NCI-H446 treated with DMSO at 0.1 percent for 48 hours (cell line): ENCODE results near the gene CLNK.

Experiments
- DNase-seq: peaks from one replicate; lab custom pipeline; 2025; lab: John Stamatoyannopoulos, UW

The CLNK gene

DNA sequence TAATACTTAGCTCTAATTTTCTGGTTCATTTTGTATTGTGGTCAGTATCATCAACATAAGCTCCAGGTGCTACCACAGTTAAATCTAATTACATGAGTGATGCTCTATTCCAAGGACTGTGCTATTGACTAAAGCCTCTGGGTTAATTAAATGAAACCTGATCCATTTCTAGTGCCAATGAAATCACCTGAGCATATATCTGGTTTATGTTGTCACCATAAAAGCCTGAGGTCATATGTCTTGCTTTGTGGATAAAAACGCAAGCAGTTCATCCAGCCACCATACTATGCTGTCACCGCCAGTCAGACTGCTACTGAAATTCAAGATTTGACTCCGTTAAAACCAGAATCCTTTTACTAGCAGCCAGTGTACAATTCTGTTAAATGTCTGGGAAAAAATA, 163.1 kb downstream of the CLNK start:
- no peak for DNase-seq

- DNase-seq = no peak
Measured at GRCh38 chr4:10509733-10510132, 174.8 kb downstream of the CLNK start.

DNA sequence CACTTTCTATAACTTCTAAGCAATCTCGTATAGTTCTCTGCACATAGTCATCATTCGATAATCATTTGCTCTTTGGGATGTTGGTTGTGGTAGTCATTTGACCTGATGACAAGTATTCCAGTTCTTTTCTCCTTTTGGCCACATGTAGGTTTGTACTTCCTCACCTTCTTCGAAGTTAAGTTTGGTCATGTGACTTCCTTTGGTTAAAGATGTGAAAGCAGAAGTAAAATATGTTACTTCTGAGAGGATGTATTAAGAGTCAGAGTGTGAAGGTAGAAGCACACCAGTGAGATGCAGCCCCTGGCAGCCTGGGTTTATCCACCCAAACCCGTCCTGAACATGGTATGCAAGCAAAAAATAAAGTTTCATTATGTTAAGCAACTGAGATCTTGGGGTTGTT, 178.5 kb downstream of the CLNK start:
- DNase-seq = no peak

DNA sequence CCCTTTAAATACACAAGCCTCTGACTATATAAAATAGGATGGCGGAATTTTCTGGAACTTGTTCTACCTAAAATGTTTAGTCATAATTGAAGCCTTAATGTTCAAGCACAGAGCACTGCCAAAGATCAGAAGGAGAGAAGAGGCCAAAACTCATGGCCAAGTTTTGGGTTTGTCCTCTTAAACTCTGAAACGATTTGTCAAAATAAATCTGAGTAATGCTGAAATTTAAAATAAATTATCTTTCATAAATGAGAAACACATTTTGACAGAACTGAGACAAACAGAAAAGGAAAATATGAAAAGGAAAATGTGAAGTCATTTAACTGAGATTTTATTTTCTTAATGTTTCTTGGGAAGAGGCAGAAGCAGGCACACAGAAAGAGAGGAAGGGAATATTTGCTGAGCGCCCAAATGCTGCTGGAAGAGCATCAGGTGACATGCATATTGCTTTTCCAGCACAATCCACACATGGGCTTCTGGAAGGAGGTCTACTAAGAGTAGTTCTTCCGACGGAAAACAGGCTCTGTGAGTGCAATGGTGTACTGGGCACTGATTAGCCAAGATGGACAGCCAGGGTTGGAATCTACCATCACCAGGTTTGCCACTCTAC, 179.9 kb downstream of the CLNK start:
- no peak for DNase-seq

DNA sequence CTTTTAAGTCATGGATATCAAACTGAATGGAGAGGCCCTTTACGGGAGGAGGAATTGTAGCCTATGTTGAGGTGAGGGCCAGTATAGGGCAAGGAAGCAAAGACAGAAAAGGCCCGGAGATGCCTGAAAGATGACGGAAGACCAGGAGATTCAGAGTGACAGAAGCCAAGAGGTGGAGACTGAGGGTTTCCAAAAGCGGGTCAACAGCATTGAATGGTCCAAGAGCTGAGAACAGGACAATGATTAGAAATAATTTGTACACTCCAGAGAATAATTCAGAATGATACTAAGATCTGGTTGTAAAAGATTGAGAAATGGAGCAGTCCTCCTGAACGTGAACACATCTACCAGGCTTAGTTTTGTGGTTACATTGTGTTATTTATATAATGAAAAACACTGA, 181.9 kb downstream of the CLNK start:
- DNase-seq = no peak

- DNase-seq = no peak
Measured at GRCh38 chr4:10500776-10501175, 183.8 kb downstream of the CLNK start.

- DNase-seq = no peak
Measured at GRCh38 chr4:10496200-10496599, 188.4 kb downstream of the CLNK start.

- no peak for DNase-seq
Measured at GRCh38 chr4:10495651-10496050, 188.9 kb downstream of the CLNK start.

- no peak for DNase-seq
Measured at GRCh38 chr4:10492464-10492863, 192.1 kb downstream of the CLNK start.

DNA sequence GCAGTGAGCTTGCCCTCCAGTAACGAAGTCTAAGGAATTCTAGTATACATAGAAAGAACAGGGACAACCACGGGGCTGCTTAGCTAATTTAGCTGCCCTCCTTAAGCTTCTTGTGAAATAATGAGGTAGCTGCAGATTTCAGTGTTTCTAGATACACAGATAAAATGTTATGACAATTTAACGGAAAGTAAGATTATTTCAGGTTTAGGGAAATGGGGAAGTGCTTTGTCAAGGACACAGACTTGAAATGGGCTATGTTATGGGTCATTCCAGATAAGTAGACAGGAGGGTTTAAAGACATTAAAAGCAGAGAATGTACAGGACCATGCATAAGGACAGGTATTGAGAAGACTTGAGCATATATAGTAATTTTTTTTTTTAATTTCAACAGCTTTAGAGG, 193.2 kb downstream of the CLNK start:
- no peak for DNase-seq

DNA sequence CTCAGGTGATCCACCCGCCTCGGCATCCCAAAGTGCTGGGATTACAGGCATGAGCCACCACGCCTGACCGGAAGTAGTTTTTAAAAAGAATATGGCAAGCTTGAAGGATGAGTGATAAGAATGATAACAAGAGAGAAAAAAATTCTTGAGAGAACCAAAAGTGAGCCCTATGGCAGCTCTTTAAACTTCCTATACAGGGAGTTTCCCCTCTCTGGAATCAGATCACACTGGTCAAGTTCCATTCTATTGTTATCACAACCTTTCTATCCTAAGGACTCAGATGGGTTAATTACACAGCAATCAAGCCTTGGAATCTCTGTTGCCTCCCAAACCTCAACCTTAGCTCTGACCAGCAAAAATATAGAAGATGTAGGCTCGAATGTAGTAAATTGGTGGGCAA, 193.6 kb downstream of the CLNK start:
- no peak for DNase-seq

- DNase-seq = no peak
Measured at GRCh38 chr4:10482913-10483312, 201.7 kb downstream of the CLNK start.

GRCh38 chr4:10480616-10481015, 204.0 kb downstream of the CLNK start:
- DNase-seq = no peak

DNA sequence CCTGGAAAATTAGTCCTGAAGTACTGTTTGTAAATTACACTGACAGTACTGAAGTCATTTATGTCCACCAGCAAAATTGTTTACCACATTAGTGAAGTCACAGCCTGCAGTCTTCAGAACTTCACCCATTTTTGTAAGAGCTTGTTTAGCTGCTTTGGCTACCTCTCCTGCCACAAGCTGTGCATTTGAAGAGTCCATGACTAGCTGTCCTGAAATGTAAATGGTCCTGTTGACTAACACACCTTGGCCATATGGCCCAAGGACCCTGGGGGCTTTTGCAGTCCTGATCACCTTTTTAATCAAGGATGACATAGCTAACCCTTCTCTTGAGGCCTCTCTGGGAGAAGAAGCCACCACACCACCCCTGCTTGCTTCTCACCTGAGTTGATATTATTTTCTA, 205.9 kb downstream of the CLNK start:
- DNase-seq = no peak

- no peak for DNase-seq
Measured at GRCh38 chr4:10470505-10470904, 214.1 kb downstream of the CLNK start.

- no peak for DNase-seq
Measured at GRCh38 chr4:10466161-10466560, 218.4 kb downstream of the CLNK start.

GRCh38 chr4:10462876-10463275, 221.7 kb downstream of the CLNK start:
- DNase-seq = no peak

DNA sequence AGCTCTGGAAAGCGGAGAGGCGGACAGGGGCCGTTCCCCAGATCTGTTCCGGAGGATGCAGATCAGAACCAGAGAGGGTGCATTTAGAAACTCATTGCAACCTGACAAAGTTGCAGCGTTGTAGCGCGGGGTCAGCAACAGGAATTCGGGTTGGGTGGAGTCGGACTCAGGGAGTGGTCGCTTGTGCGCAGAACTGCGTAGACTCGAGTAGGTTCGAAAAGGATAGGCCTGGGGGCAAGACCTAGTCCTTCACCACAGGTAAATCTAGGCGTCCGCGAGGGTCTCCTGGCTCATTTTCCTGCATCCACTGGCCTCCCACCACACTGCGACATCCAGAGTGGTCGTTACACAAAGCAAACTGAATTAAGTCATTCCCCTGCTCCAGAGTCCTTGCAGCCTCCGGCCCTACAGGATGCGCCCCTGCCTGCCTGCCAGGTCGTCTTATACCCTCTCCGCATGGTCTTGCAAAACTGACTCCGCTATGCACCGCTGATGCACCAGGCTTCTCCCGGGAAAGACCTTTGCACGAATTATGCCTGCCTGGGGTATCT, 222.6 kb downstream of the CLNK start:
- no peak for DNase-seq

DNA sequence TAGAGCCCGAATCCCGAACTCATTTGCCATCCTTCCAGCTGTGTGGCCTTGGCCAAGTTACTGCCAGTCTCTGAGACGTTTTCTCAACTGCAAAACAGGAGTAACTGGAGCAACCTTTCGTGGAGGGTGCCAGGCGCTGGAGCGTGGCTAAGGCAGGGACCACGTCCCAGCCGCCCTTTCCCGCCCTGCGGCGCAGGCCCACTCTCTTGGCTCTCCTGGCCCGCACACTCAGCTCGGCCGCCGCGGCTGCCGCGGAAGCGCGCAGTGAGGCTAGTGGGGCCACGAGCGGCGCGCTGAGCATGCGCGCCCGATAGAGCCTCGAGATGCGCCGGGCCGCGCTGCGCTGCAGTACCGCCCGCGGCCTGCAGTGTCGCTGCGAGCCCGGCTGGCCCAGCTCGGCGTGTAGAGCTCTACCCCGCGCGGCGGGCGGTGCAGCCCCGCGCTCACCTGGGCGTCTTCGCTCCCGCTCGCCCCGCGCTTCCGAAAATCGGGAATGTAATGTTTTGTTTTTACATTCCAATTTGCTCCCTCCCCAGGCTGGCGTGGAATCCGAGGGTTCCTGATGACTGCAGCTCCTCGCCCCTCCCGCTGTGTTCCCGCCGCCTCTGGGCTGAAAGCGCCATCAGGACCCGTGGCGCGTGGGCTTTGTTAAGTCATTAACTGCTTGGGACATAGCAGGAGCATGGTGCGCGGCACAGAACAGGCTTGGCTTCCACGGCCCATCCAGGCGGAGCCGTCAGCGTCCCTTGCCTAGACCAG, 223.3 kb downstream of the CLNK start:
- DNase-seq = no peak

DNA sequence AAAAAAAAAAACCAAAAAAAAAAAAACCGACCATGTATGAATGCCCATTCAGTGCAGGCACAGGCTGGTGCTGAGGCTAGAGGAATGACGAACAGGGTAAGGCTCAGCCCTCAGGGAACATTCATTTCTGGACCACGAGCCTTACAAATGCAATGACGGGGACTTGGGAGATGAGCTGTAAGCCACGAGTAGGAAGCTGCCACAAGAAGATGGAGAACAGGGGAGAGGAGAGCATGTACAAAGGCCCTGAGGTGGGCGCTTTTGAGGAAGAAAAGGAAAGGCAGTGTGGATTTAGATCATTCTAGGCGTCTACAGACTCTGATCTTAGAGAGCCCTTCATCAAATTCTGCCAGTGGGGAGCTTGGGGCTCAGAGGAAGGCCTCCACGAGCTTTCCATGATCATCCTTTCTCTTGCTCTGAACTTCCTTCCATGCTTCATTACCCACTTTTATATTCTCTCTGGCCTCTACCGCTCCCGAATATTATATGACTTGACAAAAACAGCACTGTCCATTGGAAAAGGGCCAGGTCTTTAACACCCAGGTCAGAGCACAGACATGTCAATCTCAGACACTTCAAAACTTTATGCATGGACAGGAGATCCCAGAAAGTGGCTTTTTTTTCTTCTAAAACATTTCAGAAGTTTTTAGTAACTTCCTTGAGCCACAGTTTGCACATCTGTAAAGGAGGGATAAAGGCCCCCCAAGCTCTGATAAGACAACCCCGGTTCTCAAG, 224.1 kb downstream of the CLNK start:
- no peak for DNase-seq

DNA sequence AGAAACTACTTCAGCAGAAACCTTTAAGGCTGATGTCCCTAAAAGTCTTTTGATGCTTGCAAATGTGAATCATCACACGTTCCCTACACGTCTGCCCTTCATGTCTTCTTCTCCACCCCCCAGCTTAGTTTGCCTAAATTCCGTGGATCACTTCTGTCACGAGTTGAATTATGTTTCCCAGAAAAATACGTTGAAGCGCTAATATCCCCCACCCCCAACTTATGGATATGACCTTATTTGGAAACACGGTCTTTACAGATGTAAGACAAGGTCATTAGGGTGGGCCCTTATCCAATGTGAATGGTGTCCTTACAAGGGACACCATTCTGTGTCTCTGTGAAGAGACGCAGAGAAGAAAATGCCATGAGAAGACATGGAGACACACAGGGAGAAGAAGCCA, 225.3 kb downstream of the CLNK start:
- DNase-seq = no peak

DNA sequence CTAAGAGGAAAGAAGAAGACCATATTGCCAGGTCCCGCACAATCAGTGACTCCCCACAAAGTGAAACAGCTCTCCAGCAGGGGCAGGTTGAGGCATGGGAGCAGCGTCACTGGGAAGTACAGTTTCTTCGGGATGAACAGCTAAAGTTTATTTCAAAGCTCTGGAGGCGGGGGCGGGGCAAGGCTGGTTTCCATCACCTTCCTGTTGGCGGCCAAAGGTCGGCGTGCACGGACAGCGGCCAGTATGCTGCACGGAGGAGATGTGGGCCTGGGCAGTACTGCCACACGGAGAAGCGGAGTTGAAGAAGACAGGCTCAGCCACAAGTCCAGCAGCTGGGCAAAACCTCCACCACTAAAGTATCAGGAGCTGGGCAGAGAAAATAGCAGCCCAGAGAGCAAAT, 226.4 kb downstream of the CLNK start:
- no peak for DNase-seq

GRCh38 chr4:10457255-10457801, 227.2 kb downstream of the CLNK start, which contains the start of gene ZNF518B:
TSS of gene ZNF518B (minus strand) at chr4:10457426. CDS start at chr4:10446328, 11,098 bp downstream.
- DNase-seq = peak; percentile 0
